Peyer's patch (tissue), 4 donors: ENCODE data around the gene CCNJL.

ENCODE experiments used
- CTCF ChIP-seq, 6 experiments: fragments of 450-650 bp in 4 of 6; fragments of 200-600 bp in 2 of 6; sonication (generic) in 1 of 6; IDR thresholded peaks; one replicate each; pipeline ENCODE4 v1.5.1; 2017 to 2019; ENCODE audit warnings: antibody characterized with exemption in 6 of 6, mild to moderate bottlenecking in 3 of 6, moderate library complexity in 1 of 6
- POLR2A ChIP-seq, 2 donors: fragments of 450-650 bp; IDR thresholded peaks; one replicate each; pipeline ENCODE4 v1.5.1; 2017; ENCODE audit warnings: antibody characterized with exemption in 2 of 2, mild to moderate bottlenecking in 2 of 2, moderate library complexity in 2 of 2

GRCh38 chr5:160286947-160287346 is 25.4 kb downstream of the CCNJL start:
- TF ChIP-seq CTCF (IDR thresholded peaks at IDR 0.05) (no peak), POLR2A (IDR thresholded peaks at IDR 0.05) (no peak)
